Myocyte (in vitro differentiated cells): ENCODE measurements around the gene KNG1. TPM values are rescaled to one million over a fixed set of nuclear protein-coding genes. Genes with fewer than 3 reads are reported as not detected.
"Not testable (repeated sequence)": the region's sequence is repeated elsewhere in the genome, so short reads cannot be mapped to it uniquely, and the experiment has no call there.

Source experiments
- DNase-seq: peaks from one replicate; pipeline ENCODE4 v3.0.0-alpha.2; 2012; ENCODE audit warnings: low read depth
- polyA plus RNA-seq: library from polyadenylated mRNA; unstranded; fragments of >200 nt; gene quantifications from one replicate; pipeline ENCODE4 v1.2.1, GENCODE V29; 2012; ENCODE audit warnings: missing spikeins
- total RNA-seq: library from RNA; depleted of rRNA; stranded (reverse); fragments of >200 nt; gene quantifications from 2 replicates; pipeline ENCODE4 v1.2.3, GENCODE V29; 2014

Gene KNG1
- not detected in 2 replicates for total RNA-seq
- polyA plus RNA-seq: not detected

- DNase-seq: no peak
Observed at GRCh38 chr3:186717039-186717457, at the start of gene KNG1. Gene KNG1, plus strand, starts transcription at chr3:186717359. Its CDS starts 184 bp downstream, at chr3:186717543.

GRCh38 chr3:186668426-186668825, 48.7 kb upstream of the KNG1 start:
- DNase-seq: no peak

GRCh38 chr3:186669378-186670084, 47.6 kb upstream of the KNG1 start:
- no peak for DNase-seq

- no peak for DNase-seq
Observed at GRCh38 chr3:186670155-186670554, 47.0 kb upstream of the KNG1 start.

GRCh38 chr3:186671051-186671450, 46.1 kb upstream of the KNG1 start:
- no peak for DNase-seq

GRCh38 chr3:186678604-186679003, 38.6 kb upstream of the KNG1 start:
- no peak for DNase-seq

- peak; percentile 56 for DNase-seq
Observed at GRCh38 chr3:186679151-186679550, 38.0 kb upstream of the KNG1 start.

GRCh38 chr3:186680869-186681268, 36.3 kb upstream of the KNG1 start:
- no peak for DNase-seq

- DNase-seq: no peak
Observed at GRCh38 chr3:186682812-186683211, 34.3 kb upstream of the KNG1 start.

GRCh38 chr3:186683979-186684378, 33.2 kb upstream of the KNG1 start:
- no peak for DNase-seq

GRCh38 chr3:186686475-186686874, 30.7 kb upstream of the KNG1 start:
- DNase-seq: not testable (repeated sequence)

- no peak for DNase-seq
Observed at GRCh38 chr3:186687120-186687651, 30.0 kb upstream of the KNG1 start.

GRCh38 chr3:186690304-186690703, 26.9 kb upstream of the KNG1 start:
- DNase-seq: not testable (repeated sequence)

GRCh38 chr3:186691676-186692075, 25.5 kb upstream of the KNG1 start:
- DNase-seq: no peak

GRCh38 chr3:186693843-186694242, 23.3 kb upstream of the KNG1 start:
- no peak for DNase-seq

- peak; percentile 13 for DNase-seq
Observed at GRCh38 chr3:186694288-186695032, 22.7 kb upstream of the KNG1 start.

GRCh38 chr3:186696522-186696921, 20.6 kb upstream of the KNG1 start:
- no peak for DNase-seq

- DNase-seq: no peak
Observed at GRCh38 chr3:186697510-186697909, 19.6 kb upstream of the KNG1 start.

- no peak for DNase-seq
Observed at GRCh38 chr3:186700267-186700666, 16.9 kb upstream of the KNG1 start.

GRCh38 chr3:186702451-186702850, 14.7 kb upstream of the KNG1 start:
- not testable (repeated sequence) for DNase-seq

- DNase-seq: peak; percentile 67
Observed at GRCh38 chr3:186705882-186706780, 11.0 kb upstream of the KNG1 start.
